Measurements from ENCODE around the gene ZNF276. TPM values are rescaled to one million over a fixed set of nuclear protein-coding genes. Genes with fewer than 3 reads are reported as not detected.

Gene ZNF276
- total RNA-seq, 6 donors from 2014 or later = 28.6 to 172 (median 39.0) TPM

- Histone ChIP-seq H3K36me3 (peaks cover 6 to 28% (median 25%) of the 10 kb centered on the region in 4 donors), H3K9me3 (no peaks in the 10 kb centered on the region), H3K4me1 (peaks cover 36 to 55% (median 40%) of the 10 kb centered on the region in 4 donors), H3K27ac (peak overlapping the region; percentile 91 to 99 (median 98)), H3K4me3 (peak overlapping the region; percentile 67 to 99 (median 95)), H3K27me3 (peaks cover 0 to 8% (median 0%) of the 10 kb centered on the region in 4 donors)
- ATAC-seq (ENCODE audit: low FRiP score in 2 of 2) (peak in 1 of 2 donors; percentile 33), DNase-seq (peak in 1 of 2 donors; percentile 93)
- 17% methylated on average over 1 of the region's 29 CpGs; no CpG with 5 or more reads in 1 of the 2 donors for WGBS, 2 donors
- TF ChIP-seq CTCF (IDR thresholded peaks at IDR 0.05) = peak in 1 of 6 experiments; percentile 5
- TF ChIP-seq POLR2AphosphoS5 (IDR thresholded peaks at IDR 0.05) = no peak
Measured at GRCh38 chr16:89720551-89720812, 855 bp upstream of the ZNF276 start.

- peak; percentile 74 to 77 for TF ChIP-seq POLR2AphosphoS5 (IDR thresholded peaks at IDR 0.05)
- peak in 1 of 6 experiments; percentile 5 for TF ChIP-seq CTCF (IDR thresholded peaks at IDR 0.05)
- no peak for TF ChIP-seq EP300 (IDR thresholded peaks at IDR 0.05)
- TF ChIP-seq POLR2A (IDR thresholded peaks at IDR 0.05) = peak in 2 of 4 donors; percentile 27 to 70
- Histone ChIP-seq H3K27me3 (peaks cover 0 to 8% (median 0%) of the 10 kb centered on the region in 4 donors), H3K4me3 (peak overlapping the region; percentile 67 to 99 (median 95)), H3K36me3 (peaks cover 6 to 41% (median 30%) of the 10 kb centered on the region in 4 donors), H3K4me1 (peaks cover 36 to 55% (median 42%) of the 10 kb centered on the region in 4 donors), H3K9me3 (no peaks in the 10 kb centered on the region), H3K27ac (peak overlapping the region; percentile 91 to 99 (median 98))
- ATAC-seq (ENCODE audit: low FRiP score in 2 of 2) (peak; percentile 46 to 60), DNase-seq (peak; percentile 80 to 93)
- WGBS, 2 donors = 0% methylated on average over 35 of the region's 112 CpGs; no CpG with 5 or more reads in 1 of the 2 donors
Measured at GRCh38 chr16:89721546-89722391, 432 bp downstream of the ZNF276 start.

- peak; percentile 48 to 88 for ATAC-seq (ENCODE audit: low FRiP score in 2 of 2)
Measured at GRCh38 chr16:89722392-89723278, 1.3 kb downstream of the ZNF276 start.

More at GRCh38 chr16:89722392-89723278, 1.3 kb downstream of the ZNF276 start:
- TF ChIP-seq POLR2AphosphoS5 (IDR thresholded peaks at IDR 0.05) = peak; percentile 21 to 63
- TF ChIP-seq CTCF (IDR thresholded peaks at IDR 0.05) = peak in 1 of 6 experiments; percentile 6
- no peak for TF ChIP-seq POLR2A (IDR thresholded peaks at IDR 0.05)
- TF ChIP-seq EP300 (IDR thresholded peaks at IDR 0.05) = no peak
- Histone ChIP-seq H3K4me3 (peak overlapping the region; percentile 67 to 99 (median 95)), H3K9me3 (no peaks in the 10 kb centered on the region), H3K27ac (peak overlapping the region; percentile 91 to 99 (median 98)), H3K36me3 (peaks cover 11 to 50% (median 38%) of the 10 kb centered on the region in 4 donors), H3K4me1 (peaks cover 36 to 55% (median 42%) of the 10 kb centered on the region in 4 donors), H3K27me3 (peaks cover 0 to 8% (median 0%) of the 10 kb centered on the region in 4 donors)
- peak; percentile 87 to 94 for DNase-seq
- WGBS, 2 donors = 23 to 28% methylated on average over 15 to 34 of the region's 56 CpGs
